Activated naive CD8-positive, alpha-beta T cell (primary cell): Measurements from ENCODE around the gene MED14.

Source experiments
- H3K27ac Mint-ChIP-seq: one replicate; pipeline ENCODE4 v1.8.0; 2021; ENCODE audit warnings: mixed read lengths
- H3K27me3 Mint-ChIP-seq: one replicate; pipeline ENCODE4 v1.8.0; 2021; ENCODE audit warnings: mixed read lengths
- H3K36me3 Mint-ChIP-seq: one replicate; pipeline ENCODE4 v1.8.0; 2021; ENCODE audit warnings: mixed read lengths
- H3K4me1 Mint-ChIP-seq: one replicate; pipeline ENCODE4 v1.8.0; 2021; ENCODE audit warnings: low read depth, mixed read lengths
- H3K4me3 Mint-ChIP-seq: one replicate; pipeline ENCODE4 v1.8.0; 2021; ENCODE audit warnings: mild to moderate bottlenecking, mixed read lengths
- H3K9me3 Mint-ChIP-seq: one replicate; pipeline ENCODE4 v1.8.0; 2021; ENCODE audit warnings: low read depth, mixed read lengths

The MED14 gene

DNA sequence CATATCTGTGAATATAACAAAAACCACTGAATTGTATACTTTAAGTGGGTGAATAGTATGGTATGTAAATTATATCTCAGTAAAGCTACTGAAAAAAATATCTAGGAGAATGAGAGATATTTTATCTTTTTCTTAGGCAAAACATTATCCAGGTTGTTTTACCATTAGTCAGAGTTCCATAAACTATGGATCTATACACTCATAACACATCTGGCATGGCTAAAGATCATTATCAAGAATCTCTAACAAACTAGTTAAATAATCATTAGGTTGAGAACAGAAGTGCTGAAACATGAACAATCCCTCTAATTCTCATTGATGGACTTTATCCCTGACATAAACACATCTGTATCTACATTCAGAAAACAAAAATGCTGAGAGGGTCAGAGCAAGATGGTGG is 15.6 kb downstream of the MED14 start:
- H3K4me3 Mint-ChIP-seq = no peak overlapping the region
- peaks cover 23% of the 10 kb centered on the region for H3K36me3 Mint-ChIP-seq
- peaks cover 61% of the 10 kb centered on the region for H3K4me1 Mint-ChIP-seq
- no peaks in the 10 kb centered on the region for H3K9me3 Mint-ChIP-seq
- H3K27me3 Mint-ChIP-seq = no peaks in the 10 kb centered on the region
- no peak overlapping the region for H3K27ac Mint-ChIP-seq

DNA sequence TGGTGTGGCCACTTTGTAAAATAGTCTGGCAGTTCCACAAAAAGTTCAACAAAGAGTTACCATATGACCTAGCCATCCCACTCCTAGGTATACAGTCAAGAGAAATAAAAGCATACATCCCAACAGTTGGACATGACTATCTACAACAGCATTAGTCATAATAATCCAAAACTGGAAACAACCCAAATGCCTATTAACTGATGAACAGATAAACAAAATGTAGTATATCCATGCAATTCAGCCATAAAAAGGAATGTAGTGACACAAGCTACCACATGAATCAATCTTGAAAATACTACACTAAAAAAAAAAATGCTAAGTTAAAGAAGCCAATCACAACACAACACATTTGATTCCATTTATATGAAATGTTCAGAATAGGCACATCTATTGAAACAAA is 16.1 kb downstream of the MED14 start:
- Mint-ChIP-seq H3K4me1 (peaks cover 61% of the 10 kb centered on the region), H3K27me3 (no peaks in the 10 kb centered on the region), H3K27ac (no peak overlapping the region), H3K36me3 (peaks cover 23% of the 10 kb centered on the region), H3K4me3 (no peak overlapping the region), H3K9me3 (no peaks in the 10 kb centered on the region)

DNA sequence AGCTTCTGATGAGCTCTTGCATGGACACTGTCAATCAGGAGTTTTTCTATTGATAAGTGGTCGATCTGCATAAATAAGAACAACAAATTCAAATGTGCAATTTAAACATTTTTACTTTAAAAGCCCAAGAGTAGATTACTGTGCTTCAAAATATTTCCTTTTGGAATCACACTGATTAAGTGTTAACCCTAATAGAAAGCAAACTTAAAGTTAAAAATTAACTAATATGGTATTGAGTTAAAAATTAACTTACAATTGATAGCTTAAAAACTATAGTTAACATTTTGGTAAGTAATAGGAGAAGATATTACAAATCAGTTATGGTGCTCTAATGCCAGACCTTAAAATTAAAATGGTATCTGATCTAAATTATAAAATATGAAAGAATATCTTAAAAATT is 25.9 kb downstream of the MED14 start:
- Mint-ChIP-seq H3K27me3 (no peaks in the 10 kb centered on the region), H3K9me3 (no peaks in the 10 kb centered on the region), H3K4me1 (peaks cover 2% of the 10 kb centered on the region), H3K36me3 (no peaks in the 10 kb centered on the region), H3K27ac (no peak overlapping the region), H3K4me3 (no peak overlapping the region)

DNA sequence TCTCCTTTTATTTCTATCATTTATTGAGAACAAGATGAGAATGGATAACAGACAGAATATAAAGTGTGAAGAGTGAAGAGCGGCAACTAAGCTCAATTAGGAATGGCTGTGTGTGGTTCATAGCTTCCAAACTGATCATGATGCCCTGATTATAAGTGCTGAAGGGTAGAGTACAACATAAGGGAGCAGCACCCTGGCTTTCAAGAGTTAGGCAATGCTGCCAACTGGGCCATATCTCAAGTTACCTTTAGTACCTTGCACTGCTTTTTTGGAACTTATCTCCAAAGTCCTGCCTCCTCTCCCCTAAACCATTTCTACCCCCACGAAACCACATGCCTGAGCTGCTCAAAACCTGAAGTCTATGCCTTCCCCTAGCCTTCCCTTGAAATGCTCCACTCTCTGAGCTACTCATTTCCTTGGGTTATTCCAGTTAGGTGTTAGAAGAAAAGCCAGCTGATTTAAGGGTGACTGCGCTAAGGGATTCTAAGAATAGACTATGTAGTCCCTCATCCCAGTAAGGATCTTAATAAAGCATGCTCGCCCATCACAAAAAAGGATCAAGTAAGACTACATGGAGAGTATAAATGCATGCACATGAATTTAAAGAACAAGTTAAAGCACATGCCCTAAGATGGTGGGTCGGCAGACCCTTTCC is 29.6 kb downstream of the MED14 start:
- no peaks in the 10 kb centered on the region for H3K27me3 Mint-ChIP-seq
- H3K4me1 Mint-ChIP-seq = no peaks in the 10 kb centered on the region
- peak overlapping the region; percentile 16 for H3K27ac Mint-ChIP-seq
- no peaks in the 10 kb centered on the region for H3K36me3 Mint-ChIP-seq
- no peaks in the 10 kb centered on the region for H3K9me3 Mint-ChIP-seq
- no peak overlapping the region for H3K4me3 Mint-ChIP-seq

GRCh38 chrX:40700640-40701342 is 34.6 kb downstream of the MED14 start:
- Mint-ChIP-seq H3K36me3 (no peaks in the 10 kb centered on the region), H3K4me3 (no peak overlapping the region), H3K27me3 (no peaks in the 10 kb centered on the region), H3K27ac (no peak overlapping the region), H3K9me3 (no peaks in the 10 kb centered on the region), H3K4me1 (no peaks in the 10 kb centered on the region)

DNA sequence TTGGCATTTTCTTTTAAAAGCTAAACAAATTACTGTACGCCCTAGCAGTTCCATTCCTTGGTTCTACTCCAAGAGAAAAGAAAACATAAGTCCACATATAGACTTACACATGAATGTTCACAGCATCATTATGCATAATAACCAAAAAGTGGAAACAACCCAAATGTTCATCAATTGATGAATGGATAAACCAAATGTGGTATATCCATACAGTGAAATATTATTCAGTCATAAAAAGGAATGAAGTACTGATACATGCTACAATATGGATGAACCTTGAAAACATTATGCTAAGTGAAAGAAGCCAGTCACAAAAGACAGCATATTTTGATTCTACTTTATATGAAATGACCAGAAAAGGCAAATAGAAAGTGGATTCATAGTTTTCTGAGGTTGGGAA is 36.5 kb downstream of the MED14 start:
- Mint-ChIP-seq H3K27ac (no peak overlapping the region), H3K36me3 (no peaks in the 10 kb centered on the region), H3K4me3 (no peak overlapping the region), H3K4me1 (peaks cover 3% of the 10 kb centered on the region), H3K9me3 (no peaks in the 10 kb centered on the region), H3K27me3 (no peaks in the 10 kb centered on the region)

DNA sequence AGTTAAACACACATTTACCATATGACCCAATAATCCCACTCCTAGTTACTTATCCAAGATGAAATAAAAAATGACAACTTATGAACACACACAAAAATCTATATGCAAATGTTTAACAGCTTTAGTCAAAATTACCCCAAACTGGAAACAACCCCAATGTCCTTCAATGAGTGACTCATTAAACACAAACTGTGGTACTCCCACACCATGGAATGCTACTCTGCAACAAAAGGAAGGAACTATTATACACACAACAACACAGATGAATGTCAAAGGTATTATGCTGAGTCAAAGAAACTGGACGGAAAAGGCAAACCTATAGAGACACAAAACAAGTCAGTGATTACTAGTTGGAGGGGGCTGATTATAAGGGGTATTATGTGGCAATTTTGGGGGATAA is 40.5 kb downstream of the MED14 start:
- Mint-ChIP-seq H3K27ac (no peak overlapping the region), H3K4me1 (peaks cover 3% of the 10 kb centered on the region), H3K27me3 (no peaks in the 10 kb centered on the region), H3K9me3 (no peaks in the 10 kb centered on the region), H3K4me3 (no peak overlapping the region), H3K36me3 (no peaks in the 10 kb centered on the region)

GRCh38 chrX:40688929-40689328 is 46.4 kb downstream of the MED14 start:
- Mint-ChIP-seq H3K27me3 (no peaks in the 10 kb centered on the region), H3K4me1 (peaks cover 11% of the 10 kb centered on the region), H3K4me3 (no peak overlapping the region), H3K36me3 (peaks cover 8% of the 10 kb centered on the region), H3K9me3 (no peaks in the 10 kb centered on the region), H3K27ac (no peak overlapping the region)

DNA sequence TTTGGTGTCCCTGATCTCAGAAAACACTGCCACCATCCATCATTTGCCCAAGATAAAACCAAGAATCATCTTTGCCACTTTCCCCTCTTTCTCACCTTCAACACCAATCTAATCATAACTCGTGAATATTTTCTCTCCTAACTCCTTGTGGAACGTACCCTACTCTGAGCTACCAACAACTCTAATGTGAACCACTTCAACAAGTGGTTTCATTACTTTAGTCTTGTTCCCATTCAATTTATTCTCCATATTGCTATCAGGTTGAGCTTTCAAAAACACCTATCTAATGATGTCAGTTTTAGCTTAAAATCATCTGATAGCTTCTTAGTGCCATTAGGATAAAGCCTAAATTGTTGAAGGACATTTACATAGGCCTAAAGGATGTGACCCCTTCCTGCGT is 48.2 kb downstream of the MED14 start:
- Mint-ChIP-seq H3K27me3 (no peaks in the 10 kb centered on the region), H3K4me3 (no peak overlapping the region), H3K27ac (no peak overlapping the region), H3K9me3 (no peaks in the 10 kb centered on the region), H3K36me3 (peaks cover 8% of the 10 kb centered on the region), H3K4me1 (peaks cover 13% of the 10 kb centered on the region)

GRCh38 chrX:40685362-40685918 is 49.9 kb downstream of the MED14 start:
- Mint-ChIP-seq H3K4me3 (no peak overlapping the region), H3K4me1 (peaks cover 13% of the 10 kb centered on the region), H3K9me3 (no peaks in the 10 kb centered on the region), H3K27ac (no peak overlapping the region), H3K27me3 (no peaks in the 10 kb centered on the region), H3K36me3 (peaks cover 8% of the 10 kb centered on the region)

- Mint-ChIP-seq H3K27ac (no peak overlapping the region), H3K4me1 (peaks cover 13% of the 10 kb centered on the region), H3K4me3 (no peak overlapping the region), H3K9me3 (no peaks in the 10 kb centered on the region), H3K27me3 (no peaks in the 10 kb centered on the region), H3K36me3 (peaks cover 8% of the 10 kb centered on the region)
Observed at GRCh38 chrX:40684092-40684491, 51.2 kb downstream of the MED14 start.

- Mint-ChIP-seq H3K27me3 (no peaks in the 10 kb centered on the region), H3K36me3 (peaks cover 8% of the 10 kb centered on the region), H3K4me3 (no peak overlapping the region), H3K27ac (peak overlapping the region; percentile 41), H3K4me1 (peaks cover 15% of the 10 kb centered on the region), H3K9me3 (no peaks in the 10 kb centered on the region)
Observed at GRCh38 chrX:40683245-40683644, 52.1 kb downstream of the MED14 start.

GRCh38 chrX:40671126-40671525 is 64.2 kb downstream of the MED14 start:
- Mint-ChIP-seq H3K27me3 (no peaks in the 10 kb centered on the region), H3K36me3 (peaks cover 2% of the 10 kb centered on the region), H3K9me3 (no peaks in the 10 kb centered on the region), H3K4me3 (no peak overlapping the region), H3K4me1 (no peaks in the 10 kb centered on the region), H3K27ac (no peak overlapping the region)

DNA sequence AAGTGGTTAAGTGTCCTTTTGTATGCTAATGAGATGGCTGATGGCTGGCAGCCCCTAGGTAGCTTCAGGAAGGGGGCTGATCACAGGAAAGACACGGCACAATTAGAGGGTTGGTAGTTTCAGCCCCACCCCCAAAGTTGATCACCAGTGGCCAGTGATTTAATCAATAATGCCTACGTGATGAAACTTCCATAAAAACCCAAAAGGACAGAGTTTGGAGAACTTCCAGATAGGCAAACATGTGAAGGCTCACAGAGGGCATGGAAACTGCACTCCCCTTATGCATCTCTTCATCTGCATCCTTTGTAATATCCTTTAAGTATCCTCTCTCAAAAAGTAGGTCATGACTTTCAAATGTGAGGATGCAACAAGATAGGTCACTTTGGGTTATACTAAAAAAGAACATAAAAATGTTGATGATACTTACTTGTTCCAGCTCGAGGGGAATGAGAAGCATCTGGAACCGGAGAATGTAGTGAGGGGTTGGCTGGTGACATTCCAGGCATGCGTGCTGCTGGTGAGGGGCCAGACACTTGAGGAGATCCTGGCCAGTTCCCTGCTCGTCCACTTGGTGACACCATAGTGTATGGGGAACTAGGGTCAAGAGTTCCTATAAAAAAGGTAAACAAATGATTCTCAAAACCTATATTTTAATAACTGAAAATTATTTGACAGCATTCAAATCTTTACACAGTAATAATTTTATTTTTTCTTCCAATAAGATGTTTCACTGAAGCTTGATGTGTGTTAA is 71.3 kb downstream of the MED14 start:
- no peaks in the 10 kb centered on the region for H3K27me3 Mint-ChIP-seq
- H3K4me1 Mint-ChIP-seq = no peaks in the 10 kb centered on the region
- H3K9me3 Mint-ChIP-seq = no peaks in the 10 kb centered on the region
- H3K27ac Mint-ChIP-seq = no peak overlapping the region
- H3K4me3 Mint-ChIP-seq = no peak overlapping the region
- peaks cover 2% of the 10 kb centered on the region for H3K36me3 Mint-ChIP-seq

DNA sequence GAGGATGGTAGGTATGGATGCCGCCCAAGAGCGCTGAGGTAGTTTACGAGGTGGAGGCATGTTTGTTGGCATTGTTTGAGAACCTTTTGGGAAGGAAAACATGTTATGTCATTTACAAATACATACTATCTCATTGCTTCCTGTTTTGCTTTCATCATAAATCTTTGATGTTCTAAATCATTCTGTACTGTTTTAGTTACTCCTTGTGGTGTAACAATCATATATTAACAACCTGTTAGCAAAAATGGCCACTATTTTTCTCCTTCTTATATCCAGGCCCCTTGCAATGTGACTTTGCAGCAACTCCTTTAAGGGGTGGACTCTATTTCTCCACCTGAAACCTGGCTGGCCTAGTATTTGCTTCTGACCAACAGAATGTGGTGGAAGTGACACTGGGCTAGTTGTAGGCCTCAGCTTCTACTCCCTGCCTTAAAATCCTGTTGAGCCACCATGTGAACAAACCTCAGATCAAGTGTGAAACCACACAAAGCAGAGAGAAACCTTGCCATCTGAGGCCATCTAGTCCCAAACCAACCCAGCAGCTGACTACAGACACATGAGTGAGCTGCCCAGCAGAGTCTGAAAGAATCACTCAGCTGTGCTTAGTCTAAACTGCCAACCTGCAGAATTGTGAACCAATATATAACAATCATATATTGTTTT is 72.1 kb downstream of the MED14 start:
- H3K27ac Mint-ChIP-seq = no peak overlapping the region
- H3K36me3 Mint-ChIP-seq = peaks cover 2% of the 10 kb centered on the region
- H3K4me1 Mint-ChIP-seq = no peaks in the 10 kb centered on the region
- no peak overlapping the region for H3K4me3 Mint-ChIP-seq
- H3K27me3 Mint-ChIP-seq = no peaks in the 10 kb centered on the region
- H3K9me3 Mint-ChIP-seq = no peaks in the 10 kb centered on the region
